HepG2 (cell line): Measurements from ENCODE around the gene RPS19BP1. TPM values are rescaled to one million over a fixed set of nuclear protein-coding genes. Genes with fewer than 3 reads are reported as not detected.

Source experiments
- ARID5B ChIP-seq: IDR thresholded peaks from 2 replicates; pipeline ENCODE4 v1.4.0; 2020; ENCODE audit warnings: mild to moderate bottlenecking, missing genetic modification reagents
- MED13 ChIP-seq: sonication (generic); formaldehyde crosslinking; IDR thresholded peaks from 2 replicates; pipeline ENCODE4 v1.5.0; 2020; ENCODE audit warnings: missing genetic modification reagents
- NCOR1 ChIP-seq: fragments of 200-600 bp; sonication (generic); IDR thresholded peaks from 2 replicates; pipeline ENCODE4 v1.7.0; 2017; ENCODE audit warnings: antibody characterized with exemption, low read length, borderline replicate concordance
- PAF1 ChIP-seq: IDR thresholded peaks from 2 replicates; pipeline ENCODE4 v1.6.1; 2016; ENCODE audit warnings: missing genetic modification reagents, missing compliant biosample characterization
- RXRA ChIP-seq: sonication (generic); formaldehyde crosslinking; IDR thresholded peaks from 2 replicates; pipeline ENCODE4 v1.5.1; 2020; ENCODE audit warnings: missing genetic modification reagents
- SMAD3 ChIP-seq: sonication (generic); formaldehyde crosslinking; IDR thresholded peaks from 2 replicates; pipeline ENCODE4 v1.4.0; 2020; ENCODE audit warnings: missing genetic modification reagents
- TCF7 ChIP-seq: sonication (generic); IDR thresholded peaks from 2 replicates; pipeline ENCODE4 v1.6.1; 2016; ENCODE audit warnings: antibody characterized with exemption, low read depth
- ZNF256 ChIP-seq: sonication (generic); formaldehyde crosslinking; conservative IDR thresholded peaks from 2 replicates; pipeline ENCODE4 v1.4.0; 2020; ENCODE audit warnings: missing genetic modification reagents
- ZNF333 ChIP-seq: sonication (generic); formaldehyde crosslinking; IDR thresholded peaks from 2 replicates; pipeline ENCODE4 v1.4.0; 2020; ENCODE audit warnings: mild to moderate bottlenecking, missing genetic modification reagents, borderline replicate concordance
- ZNF407 ChIP-seq: sonication (generic); formaldehyde crosslinking; IDR thresholded peaks from one replicate; pipeline ENCODE4 v1.5.1; 2020; ENCODE audit warnings: mild to moderate bottlenecking, missing genetic modification reagents; ENCODE audit errors: not compliant biosample characterization
- ZNF629 ChIP-seq: sonication (generic); formaldehyde crosslinking; conservative IDR thresholded peaks from 2 replicates; pipeline ENCODE4 v1.5.0; 2020; ENCODE audit warnings: missing genetic modification reagents
- ZNF652 ChIP-seq: IDR thresholded peaks from 2 replicates; pipeline ENCODE4 v1.6.1; 2016; ENCODE audit warnings: low read depth, borderline replicate concordance
- ZNF660 ChIP-seq: sonication (generic); formaldehyde crosslinking; IDR thresholded peaks from 2 replicates; pipeline ENCODE4 v1.5.1; 2020; ENCODE audit warnings: mild to moderate bottlenecking, low read depth, missing genetic modification reagents, borderline replicate concordance
- ZNF782 ChIP-seq: sonication (generic); formaldehyde crosslinking; IDR thresholded peaks from 2 replicates; pipeline ENCODE4 v1.4.0; 2020; ENCODE audit warnings: missing genetic modification reagents, mild to moderate bottlenecking, borderline replicate concordance
- ZZZ3 ChIP-seq: sonication (generic); formaldehyde crosslinking; IDR thresholded peaks from 2 replicates; pipeline ENCODE4 v1.4.0; 2020; ENCODE audit warnings: missing genetic modification reagents, mild to moderate bottlenecking, borderline replicate concordance
- polyA plus RNA-seq, 8 experiments: library from polyadenylated mRNA; depleted of rRNA in 3 of 8; stranded (reverse) in 7 of 8; unstranded in 1 of 8; fragments of >200 nt; fragmentation: Illumina TruSeq in 4 of 8; extraction: Trizol in 4 of 8; gene quantifications; 2 replicates each; pipeline versions ENCODE4 v1.2.1 to v1.2.3, GENCODE V29; 2011 to 2016; ENCODE audit warnings: low read depth in 4 of 8, missing spikeins in 1 of 8, mixed read lengths in 1 of 8; ENCODE audit not compliant: insufficient read depth in 1 of 8
- total RNA-seq, 5 experiments: library from RNA; depleted of rRNA; stranded (reverse); fragments of >200 nt; fragmentation: Illumina TruSeq; extraction: Trizol; gene quantifications; 2 replicates each; pipeline ENCODE4 v1.2.3, GENCODE V29; 2016; ENCODE audit warnings: low read depth in 1 of 5

RPS19BP1 gene
- total and polyA plus RNA-seq, 2 of the 13 experiments (the other 11 are each of a cell fraction or from before 2014, with no cell fraction given): 44.3 to 81.3 TPM

- TF ChIP-seq ARID5B (peak; percentile 67), MED13 (CRISPR knock-in tag) (peak; percentile 46; the same call in 1 of the 2 replicates), ZNF629 (CRISPR knock-in tag) (no peak), RXRA (no peak), ZNF782 (CRISPR knock-in tag) (no peak), TCF7 (no peak), ZNF256 (CRISPR knock-in tag) (peak; percentile 95), SMAD3 (CRISPR knock-in tag) (peak; percentile 97), ZNF333 (CRISPR knock-in tag) (no peak), NCOR1 (no peak), ZNF652 (CRISPR knock-in tag) (no peak; the same call in 1 of the 2 replicates), ZZZ3 (no peak), ZNF660 (CRISPR knock-in tag) (no peak), ZNF407 (CRISPR knock-in tag) (no peak), PAF1 (CRISPR knock-in tag) (no peak)
Measured at GRCh38 chr22:39545386-39546365, 13.1 kb upstream of the RPS19BP1 start (continued).
